ENCODE data around the gene RBMS1. TPM values are rescaled to one million over a fixed set of nuclear protein-coding genes. Genes with fewer than 3 reads are reported as not detected.
A peak's percentile ranks its signal among the peaks of the same experiment; 100 is the strongest.
"Not testable (repeated sequence)": the region's sequence is repeated elsewhere in the genome, so short reads cannot be mapped to it uniquely, and the experiment has no call there.

RBMS1 gene
- total RNA-seq, 4 donors from 2014 or later, result 13.0 to 24.5 (median 14.1) TPM

- in situ Hi-C loops (cut with MboI; ENCODE audit: low sequenced_read_pairs in 4 of 4), result loop anchor here in 2 of 4 donors (10.0 to 25.0 kb wide), 2 partner anchors 537 to 569 kb away; no protein-coding TSS in a partner anchor
These were observed 68.0 kb downstream of the RBMS1 start for GRCh38 chr2:160425434-160426151.

GRCh38 chr2:160423126-160423525 is 70.5 kb downstream of the RBMS1 start:
- H3K27ac ChIP-seq, result no peak overlapping the region
- TF ChIP-seq CTCF (IDR thresholded peaks at IDR 0.05 in 4 of 5, conservative IDR thresholded peaks at IDR 0.05 in 1 of 5), result no peak
- TF ChIP-seq POLR2A (IDR thresholded peaks at IDR 0.05), result no peak
- intact Hi-C loops (cut with DNase I; ENCODE audit: low total_unique reads), result loop anchor here (10.0 kb wide), 1 partner anchor 552 kb away; no protein-coding TSS in a partner anchor
- H3K36me3 ChIP-seq, result no peaks in the 10 kb centered on the region
- no peak overlapping the region for H3K4me3 ChIP-seq
- no peaks in the 10 kb centered on the region for H3K9me3 ChIP-seq
- H3K27me3 ChIP-seq, result no peaks in the 10 kb centered on the region
- H3K4me1 ChIP-seq, result peaks cover 22 to 36% of the 10 kb centered on the region in 2 donors
- DNase-seq, result no peak
- no peak for ATAC-seq
- in situ Hi-C loops (cut with MboI; ENCODE audit: low sequenced_read_pairs in 4 of 4), result loop anchor here in 1 of 4 donors (10.0 kb wide), 1 partner anchor 572 kb away; no protein-coding TSS in a partner anchor

More at GRCh38 chr2:160425434-160426151, 68.0 kb downstream of the RBMS1 start:
- H3K36me3 ChIP-seq, result no peaks in the 10 kb centered on the region
- DNase-seq (no peak), ATAC-seq (no peak)
- H3K27me3 ChIP-seq, result no peaks in the 10 kb centered on the region
- intact Hi-C loops (cut with DNase I; ENCODE audit: low total_unique reads), result loop anchor here (2.0 to 10.0 kb wide), 2 partner anchors 17 to 549 kb away; no protein-coding TSS in a partner anchor
- no peak overlapping the region for H3K4me3 ChIP-seq
- no peak overlapping the region for H3K27ac ChIP-seq
- H3K9me3 ChIP-seq, result peaks cover 0 to 4% (median 0%) of the 10 kb centered on the region in 3 donors
- peaks cover 34 to 36% of the 10 kb centered on the region in 2 donors for H3K4me1 ChIP-seq
- no peak for TF ChIP-seq CTCF (IDR thresholded peaks at IDR 0.05 in 4 of 5, conservative IDR thresholded peaks at IDR 0.05 in 1 of 5)
- TF ChIP-seq POLR2A (IDR thresholded peaks at IDR 0.05), result no peak

GRCh38 chr2:160421646-160422501 is 71.7 kb downstream of the RBMS1 start:
- H3K27me3 ChIP-seq, ATAC-seq, H3K4me3 ChIP-seq, DNase-seq, H3K27ac ChIP-seq, H3K9me3 ChIP-seq, H3K36me3 ChIP-seq: not testable (repeated sequence)
- in situ Hi-C loops (cut with MboI; ENCODE audit: low sequenced_read_pairs in 4 of 4) (loop anchor here in 1 of 4 donors (10.0 kb wide), 1 partner anchor 573 kb away; no protein-coding TSS in a partner anchor), intact Hi-C loops (cut with DNase I; ENCODE audit: low total_unique reads) (loop anchor here (10.0 kb wide), 1 partner anchor 553 kb away; no protein-coding TSS in a partner anchor)
- peaks cover 12 to 25% of the 10 kb centered on the region in 2 donors for H3K4me1 ChIP-seq

GRCh38 chr2:160420711-160421110 is 72.9 kb downstream of the RBMS1 start:
- no peak overlapping the region for H3K4me3 ChIP-seq
- H3K4me1 ChIP-seq, result peaks cover 5 to 19% of the 10 kb centered on the region in 2 donors
- intact Hi-C loops (cut with DNase I; ENCODE audit: low total_unique reads) (loop anchor here (10.0 kb wide), 1 partner anchor 554 kb away; no protein-coding TSS in a partner anchor), in situ Hi-C loops (cut with MboI; ENCODE audit: low sequenced_read_pairs in 4 of 4) (loop anchor here in 1 of 4 donors (10.0 kb wide), 1 partner anchor 574 kb away; no protein-coding TSS in a partner anchor)
- H3K9me3 ChIP-seq, result no peaks in the 10 kb centered on the region
- H3K27ac ChIP-seq, result peak overlapping the region in 1 of 4 donors; percentile 16
- DNase-seq (no peak), ATAC-seq (no peak)
- TF ChIP-seq CTCF (IDR thresholded peaks at IDR 0.05 in 4 of 5, conservative IDR thresholded peaks at IDR 0.05 in 1 of 5), result no peak
- no peak for TF ChIP-seq POLR2A (IDR thresholded peaks at IDR 0.05)
- no peaks in the 10 kb centered on the region for H3K36me3 ChIP-seq
- no peaks in the 10 kb centered on the region for H3K27me3 ChIP-seq
